Cardiac muscle cell (in vitro differentiated cells and primary cell): Measurements from ENCODE around the gene LIN28B. TPM values are rescaled to one million over a fixed set of nuclear protein-coding genes. Genes with fewer than 3 reads are reported as not detected.

Experiments used
- DNase-seq, 2 donors: peaks; one replicate each; pipeline versions ENCODE4 v3.0.0 to v3.0.0-alpha.2; 2010 to 2017; ENCODE audit warnings: low read depth in 1 of 2, low spot score in 1 of 2
- H3K27ac ChIP-seq: fragments of 200-600 bp; sonication (generic); 2 replicates; pipeline ENCODE4 v1.5.1; 2016
- H3K27me3 ChIP-seq: fragments of 200-600 bp; sonication (generic); 2 replicates; pipeline ENCODE4 v1.6.0; 2016; ENCODE audit warnings: control low read depth
- H3K36me3 ChIP-seq: fragments of 200-600 bp; sonication (generic); 2 replicates; pipeline ENCODE4 v1.5.1; 2016; ENCODE audit warnings: control low read depth
- H3K4me1 ChIP-seq: fragments of 200-600 bp; sonication (generic); 2 replicates; pipeline ENCODE4 v1.8.1; 2017; ENCODE audit warnings: low read depth, mild to moderate bottlenecking, mixed run types
- H3K4me3 ChIP-seq: fragments of 200-600 bp; sonication (generic); 2 replicates; pipeline ENCODE4 v1.5.1; 2016; ENCODE audit warnings: mild to moderate bottlenecking
- H3K9me3 ChIP-seq: fragments of 200-600 bp; sonication (generic); 2 replicates; pipeline ENCODE4 v1.5.1; 2017; ENCODE audit warnings: low read depth, mild to moderate bottlenecking, control low read depth
- polyA plus RNA-seq: library from polyadenylated mRNA; unstranded; fragments of >200 nt; fragmentation: Nextera tagmentation; extraction: Ambion mirVana; gene quantifications from 2 replicates; pipeline ENCODE4 v1.2.1, GENCODE V29; 2016
- total RNA-seq: library from RNA; depleted of rRNA; stranded (reverse); fragments of >200 nt; gene quantifications from 2 replicates; pipeline ENCODE4 v1.2.3, GENCODE V29; 2016
- TF ChIP-seq, protein P1 (sequence below): IDR thresholded peaks from 2 replicates; pipeline ENCODE4 v1.5.1; 2012; ENCODE audit warnings: low read depth, mild to moderate bottlenecking, low read length

The LIN28B gene
- total and polyA plus RNA-seq, 2 experiments from 2014 or later: 6.8 to 18.6 TPM

GRCh38 chr6:105058846-105059245 lies 101.9 kb downstream of the LIN28B start:
- Histone ChIP-seq H3K27me3 (no peaks in the 10 kb centered on the region), H3K36me3 (no peaks in the 10 kb centered on the region), H3K4me1 (peaks cover 18% of the 10 kb centered on the region), H3K4me3 (no peak overlapping the region), H3K27ac (no peak overlapping the region), H3K9me3 (no peaks in the 10 kb centered on the region)
- TF ChIP-seq, protein P1, sequence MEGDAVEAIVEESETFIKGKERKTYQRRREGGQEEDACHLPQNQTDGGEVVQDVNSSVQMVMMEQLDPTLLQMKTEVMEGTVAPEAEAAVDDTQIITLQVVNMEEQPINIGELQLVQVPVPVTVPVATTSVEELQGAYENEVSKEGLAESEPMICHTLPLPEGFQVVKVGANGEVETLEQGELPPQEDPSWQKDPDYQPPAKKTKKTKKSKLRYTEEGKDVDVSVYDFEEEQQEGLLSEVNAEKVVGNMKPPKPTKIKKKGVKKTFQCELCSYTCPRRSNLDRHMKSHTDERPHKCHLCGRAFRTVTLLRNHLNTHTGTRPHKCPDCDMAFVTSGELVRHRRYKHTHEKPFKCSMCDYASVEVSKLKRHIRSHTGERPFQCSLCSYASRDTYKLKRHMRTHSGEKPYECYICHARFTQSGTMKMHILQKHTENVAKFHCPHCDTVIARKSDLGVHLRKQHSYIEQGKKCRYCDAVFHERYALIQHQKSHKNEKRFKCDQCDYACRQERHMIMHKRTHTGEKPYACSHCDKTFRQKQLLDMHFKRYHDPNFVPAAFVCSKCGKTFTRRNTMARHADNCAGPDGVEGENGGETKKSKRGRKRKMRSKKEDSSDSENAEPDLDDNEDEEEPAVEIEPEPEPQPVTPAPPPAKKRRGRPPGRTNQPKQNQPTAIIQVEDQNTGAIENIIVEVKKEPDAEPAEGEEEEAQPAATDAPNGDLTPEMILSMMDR: no peak
- DNase-seq: no peak

- TF ChIP-seq, protein P1: no peak
- H3K36me3 ChIP-seq: no peaks in the 10 kb centered on the region
- no peaks in the 10 kb centered on the region for H3K9me3 ChIP-seq
- no peaks in the 10 kb centered on the region for H3K27me3 ChIP-seq
- peaks cover 10% of the 10 kb centered on the region for H3K4me1 ChIP-seq
- no peak overlapping the region for H3K27ac ChIP-seq
- DNase-seq: no peak
- H3K4me3 ChIP-seq: no peak overlapping the region
Measured at GRCh38 chr6:105066233-105066632, 109.3 kb downstream of the LIN28B start.

GRCh38 chr6:105066836-105067235 lies 109.9 kb downstream of the LIN28B start:
- no peaks in the 10 kb centered on the region for H3K36me3 ChIP-seq
- no peak for DNase-seq
- TF ChIP-seq, protein P1: no peak

GRCh38 chr6:105067329-105067728 lies 110.4 kb downstream of the LIN28B start:
- Histone ChIP-seq H3K36me3 (no peaks in the 10 kb centered on the region), H3K27me3 (no peaks in the 10 kb centered on the region), H3K4me1 (peaks cover 10% of the 10 kb centered on the region), H3K9me3 (no peaks in the 10 kb centered on the region), H3K27ac (peak overlapping the region; percentile 62), H3K4me3 (no peak overlapping the region)
- DNase-seq: no peak
- TF ChIP-seq, protein P1: no peak

More at GRCh38 chr6:105066836-105067235, 109.9 kb downstream of the LIN28B start:
- no peaks in the 10 kb centered on the region for H3K9me3 ChIP-seq
- no peaks in the 10 kb centered on the region for H3K27me3 ChIP-seq
- H3K27ac ChIP-seq: peak overlapping the region; percentile 62
- peaks cover 10% of the 10 kb centered on the region for H3K4me1 ChIP-seq
- H3K4me3 ChIP-seq: no peak overlapping the region

GRCh38 chr6:105068407-105068806 lies 111.5 kb downstream of the LIN28B start:
- H3K9me3 ChIP-seq: no peaks in the 10 kb centered on the region
- H3K36me3 ChIP-seq: no peaks in the 10 kb centered on the region
- H3K4me3 ChIP-seq: no peak overlapping the region
- no peak for DNase-seq
- H3K4me1 ChIP-seq: peaks cover 10% of the 10 kb centered on the region
- no peak overlapping the region for H3K27ac ChIP-seq
- TF ChIP-seq, protein P1: no peak
- H3K27me3 ChIP-seq: no peaks in the 10 kb centered on the region
